Progenitor cell of endocrine pancreas (in vitro differentiated cells): ENCODE measurements around the gene MNT. TPM values are rescaled to one million over a fixed set of nuclear protein-coding genes. Genes with fewer than 3 reads are reported as not detected.

ENCODE experiments used
- DNase-seq: peaks from one replicate; pipeline ENCODE4 v3.0.0; 2021; ENCODE audit warnings: low spot score; ENCODE audit not compliant: unreplicated experiment
- H3K27ac Mint-ChIP-seq: 2 replicates; pipeline ENCODE4 v1.8.0; 2021; ENCODE audit warnings: mild to moderate bottlenecking, moderate library complexity, mixed read lengths
- H3K27me3 Mint-ChIP-seq: 2 replicates; pipeline ENCODE4 v1.8.0; 2021; ENCODE audit warnings: mixed read lengths
- H3K36me3 Mint-ChIP-seq: 2 replicates; pipeline ENCODE4 v1.8.0; 2022; ENCODE audit warnings: mixed read lengths; ENCODE audit not compliant: insufficient read depth
- H3K4me1 Mint-ChIP-seq: 2 replicates; pipeline ENCODE4 v1.8.0; 2021; ENCODE audit warnings: low read depth, mixed read lengths
- H3K4me3 Mint-ChIP-seq: 2 replicates; pipeline ENCODE4 v1.8.0; 2021; ENCODE audit warnings: low read depth, mild to moderate bottlenecking, moderate library complexity, mixed read lengths
- H3K9me3 Mint-ChIP-seq: 2 replicates; pipeline ENCODE4 v1.8.0; 2021; ENCODE audit warnings: low read depth, mixed read lengths
- total RNA-seq: library from RNA; stranded (reverse); gene quantifications from 2 replicates; pipeline ENCODE4 v1.2.1, GENCODE V29; 2021
- TF ChIP-seq, protein P1 (sequence below): fragments of 200-600 bp; sonication (generic); IDR thresholded peaks from one replicate; pipeline ENCODE4 v1.5.0; 2021; ENCODE audit warnings: antibody characterized with exemption, mild to moderate bottlenecking; ENCODE audit not compliant: unreplicated experiment

Gene MNT
- total RNA-seq, 1 donor from 2014 or later = 32.1 TPM

DNA sequence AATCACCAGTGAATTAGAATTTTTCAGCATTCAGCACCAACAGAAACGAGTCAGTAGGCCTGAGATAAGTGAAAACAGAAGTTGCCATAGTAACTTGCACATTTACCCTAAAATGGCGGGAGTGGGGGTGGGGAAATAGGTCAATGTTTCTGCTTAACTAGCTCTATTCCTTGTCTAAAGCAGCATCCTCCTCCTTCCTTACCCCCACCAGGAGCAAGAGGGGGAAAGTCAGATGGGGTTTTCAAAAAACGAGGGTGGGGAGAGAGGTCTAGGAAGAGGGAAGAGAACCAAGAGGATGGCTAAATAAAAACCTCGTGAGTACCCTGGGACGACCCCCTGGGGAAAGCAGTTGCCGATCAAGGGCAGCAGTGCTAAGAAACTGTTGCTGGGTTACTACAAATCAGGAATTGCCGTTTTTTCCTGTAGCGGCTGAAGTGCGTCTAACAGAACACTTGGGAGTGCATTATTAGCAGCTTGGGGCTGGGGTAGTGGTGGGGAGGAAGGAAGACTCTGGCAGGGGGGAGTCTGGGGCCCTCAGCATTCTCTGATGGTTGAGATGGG, 34.4 kb upstream of the MNT start:
- no peak for DNase-seq
- H3K27ac Mint-ChIP-seq = peak overlapping the region; percentile 86
- peak overlapping the region; percentile 44 for H3K4me3 Mint-ChIP-seq
- H3K4me1 Mint-ChIP-seq = peaks cover 18% of the 10 kb centered on the region
- H3K36me3 Mint-ChIP-seq = peaks cover 33% of the 10 kb centered on the region
- TF ChIP-seq, protein P1, sequence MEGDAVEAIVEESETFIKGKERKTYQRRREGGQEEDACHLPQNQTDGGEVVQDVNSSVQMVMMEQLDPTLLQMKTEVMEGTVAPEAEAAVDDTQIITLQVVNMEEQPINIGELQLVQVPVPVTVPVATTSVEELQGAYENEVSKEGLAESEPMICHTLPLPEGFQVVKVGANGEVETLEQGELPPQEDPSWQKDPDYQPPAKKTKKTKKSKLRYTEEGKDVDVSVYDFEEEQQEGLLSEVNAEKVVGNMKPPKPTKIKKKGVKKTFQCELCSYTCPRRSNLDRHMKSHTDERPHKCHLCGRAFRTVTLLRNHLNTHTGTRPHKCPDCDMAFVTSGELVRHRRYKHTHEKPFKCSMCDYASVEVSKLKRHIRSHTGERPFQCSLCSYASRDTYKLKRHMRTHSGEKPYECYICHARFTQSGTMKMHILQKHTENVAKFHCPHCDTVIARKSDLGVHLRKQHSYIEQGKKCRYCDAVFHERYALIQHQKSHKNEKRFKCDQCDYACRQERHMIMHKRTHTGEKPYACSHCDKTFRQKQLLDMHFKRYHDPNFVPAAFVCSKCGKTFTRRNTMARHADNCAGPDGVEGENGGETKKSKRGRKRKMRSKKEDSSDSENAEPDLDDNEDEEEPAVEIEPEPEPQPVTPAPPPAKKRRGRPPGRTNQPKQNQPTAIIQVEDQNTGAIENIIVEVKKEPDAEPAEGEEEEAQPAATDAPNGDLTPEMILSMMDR = no peak
- no peaks in the 10 kb centered on the region for H3K9me3 Mint-ChIP-seq
- H3K27me3 Mint-ChIP-seq = no peaks in the 10 kb centered on the region

DNA sequence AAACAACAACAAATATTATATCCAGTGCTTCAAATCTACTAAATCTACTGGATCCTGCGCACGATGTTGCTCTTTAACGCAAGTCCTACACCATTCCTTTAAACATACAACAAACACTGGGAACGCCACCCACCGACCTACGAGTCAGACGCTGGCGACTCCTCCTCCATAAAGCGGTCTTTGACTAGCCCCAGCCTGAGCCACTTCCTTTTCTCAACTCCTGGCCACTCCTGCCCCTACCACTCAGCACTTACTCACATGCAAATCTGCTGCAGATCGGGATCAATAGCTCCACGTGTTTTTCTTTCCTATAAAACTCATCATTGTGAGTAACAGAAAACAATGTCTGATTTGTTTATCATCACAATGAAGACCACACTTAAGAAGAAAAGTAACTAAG, 32.8 kb upstream of the MNT start:
- Mint-ChIP-seq H3K9me3 (no peaks in the 10 kb centered on the region), H3K4me3 (no peak overlapping the region), H3K36me3 (peaks cover 30% of the 10 kb centered on the region), H3K27me3 (no peaks in the 10 kb centered on the region), H3K27ac (no peak overlapping the region), H3K4me1 (peaks cover 18% of the 10 kb centered on the region)
- TF ChIP-seq, protein P1 = no peak
- no peak for DNase-seq

DNA sequence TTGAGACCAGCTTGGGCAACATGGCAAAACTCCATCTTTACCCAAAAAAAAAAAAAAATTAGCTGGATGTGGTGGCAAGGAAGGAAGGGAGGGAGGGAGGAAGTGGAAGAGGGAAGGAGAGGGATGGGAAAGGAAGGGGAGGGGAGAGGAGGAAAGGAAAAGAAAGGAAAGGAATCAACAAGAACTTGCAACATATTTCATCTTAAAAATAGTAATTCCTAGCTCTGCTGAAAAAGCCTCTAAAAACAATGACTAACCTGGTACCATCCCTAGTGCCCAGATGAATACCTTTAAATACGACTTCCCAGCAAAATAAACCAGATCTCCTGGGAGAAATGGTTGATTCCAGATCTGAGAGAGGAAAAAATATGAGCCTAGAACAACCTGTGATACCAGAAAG, 27.1 kb upstream of the MNT start:
- TF ChIP-seq, protein P1 = no peak
- H3K27me3 Mint-ChIP-seq = no peaks in the 10 kb centered on the region
- H3K9me3 Mint-ChIP-seq = no peaks in the 10 kb centered on the region
- DNase-seq = no peak
- no peak overlapping the region for H3K27ac Mint-ChIP-seq
- peaks cover 16% of the 10 kb centered on the region for H3K36me3 Mint-ChIP-seq
- H3K4me3 Mint-ChIP-seq = no peak overlapping the region
- H3K4me1 Mint-ChIP-seq = no peaks in the 10 kb centered on the region

DNA sequence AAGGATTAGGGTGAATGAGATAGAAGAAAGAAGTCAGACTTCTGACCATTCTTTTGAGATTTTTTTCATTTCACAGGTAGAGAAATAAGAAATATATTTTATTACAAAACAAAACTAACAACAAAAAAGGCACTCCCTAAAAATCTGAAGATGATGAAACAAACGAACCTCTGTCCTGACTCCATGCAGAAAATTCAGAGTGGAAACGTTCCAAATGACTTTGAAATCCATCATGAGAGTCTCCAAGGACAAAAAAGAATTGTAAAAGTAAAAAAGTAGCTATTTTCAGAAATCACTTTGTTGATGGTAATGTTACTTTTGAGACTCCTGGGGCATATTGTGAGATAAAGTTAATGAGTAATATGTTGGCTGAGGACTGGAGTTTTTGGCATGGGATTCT, 26.4 kb upstream of the MNT start:
- Mint-ChIP-seq H3K36me3 (peaks cover 12% of the 10 kb centered on the region), H3K4me3 (no peak overlapping the region), H3K4me1 (no peaks in the 10 kb centered on the region), H3K9me3 (no peaks in the 10 kb centered on the region), H3K27me3 (no peaks in the 10 kb centered on the region), H3K27ac (no peak overlapping the region)
- TF ChIP-seq, protein P1 = no peak
- DNase-seq = no peak

DNA sequence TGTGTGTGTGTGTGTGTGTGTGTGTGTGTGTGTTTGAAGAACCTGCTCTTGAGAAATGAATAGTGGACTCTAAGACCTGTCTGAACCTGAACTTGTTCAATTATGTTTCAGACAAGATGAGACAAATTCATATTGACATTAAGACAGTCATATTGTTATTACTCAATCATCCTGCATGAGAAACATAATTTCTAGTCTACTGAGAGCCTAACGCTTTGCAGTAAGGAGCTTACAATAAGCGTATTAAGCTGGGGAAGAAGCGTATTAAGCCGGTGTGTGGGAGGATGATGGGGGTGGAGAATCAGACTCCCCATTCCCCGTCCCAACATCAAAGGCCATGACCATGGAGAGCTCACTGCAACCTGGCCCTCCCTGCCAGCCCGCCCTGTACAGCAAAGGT, 22.4 kb upstream of the MNT start:
- peaks cover 15% of the 10 kb centered on the region for H3K36me3 Mint-ChIP-seq
- no peaks in the 10 kb centered on the region for H3K9me3 Mint-ChIP-seq
- DNase-seq = no peak
- H3K4me3 Mint-ChIP-seq = no peak overlapping the region
- no peaks in the 10 kb centered on the region for H3K27me3 Mint-ChIP-seq
- no peak overlapping the region for H3K27ac Mint-ChIP-seq
- TF ChIP-seq, protein P1 = no peak
- H3K4me1 Mint-ChIP-seq = no peaks in the 10 kb centered on the region
